Mesodermal cell (in vitro differentiated cells): ENCODE data around the gene KIF26B.

Source experiments
- H3K27ac ChIP-seq: 2 replicates; pipeline ENCODE4 v1.7.0; 2013; ENCODE audit warnings: mild to moderate bottlenecking, low read depth, low read length, moderate library complexity; ENCODE audit not compliant: severe bottlenecking
- H3K36me3 ChIP-seq: 2 replicates; pipeline ENCODE4 v1.7.1; 2013; ENCODE audit warnings: mild to moderate bottlenecking, low read length, moderate library complexity; ENCODE audit not compliant: control insufficient read depth, insufficient read depth
- H3K4me1 ChIP-seq: one replicate; pipeline ENCODE4 v1.7.1; 2013; ENCODE audit warnings: mild to moderate bottlenecking, low read length; ENCODE audit not compliant: insufficient read depth, control insufficient read depth, poor library complexity, severe bottlenecking
- H3K4me3 ChIP-seq: 2 replicates; pipeline ENCODE4 v1.7.0; 2013; ENCODE audit warnings: low read length, control low read depth, mild to moderate bottlenecking; ENCODE audit not compliant: insufficient read depth, poor library complexity, severe bottlenecking; ENCODE audit errors: extremely low read depth
- H3K9me3 ChIP-seq: 2 replicates; pipeline ENCODE4 v1.7.1; 2013; ENCODE audit warnings: mild to moderate bottlenecking, low read length, moderate library complexity; ENCODE audit not compliant: control insufficient read depth
- WGBS, 2 experiments: methylation state at CpG; one replicate each; pipeline ENCODE4 v1.1.5; 2013; ENCODE audit warnings: missing lambda C conversion rate in 2 of 2; ENCODE audit not compliant: insufficient coverage in 2 of 2; 5-methylcytosine and 5-hydroxymethylcytosine counted together

The KIF26B gene

GRCh38 chr1:245132771-245133170 lies 22.0 kb upstream of the KIF26B start:
- no peaks in the 10 kb centered on the region for H3K9me3 ChIP-seq
- no peaks in the 10 kb centered on the region for H3K4me1 ChIP-seq
- no peak overlapping the region for H3K27ac ChIP-seq
- no peaks in the 10 kb centered on the region for H3K36me3 ChIP-seq
- 93 to 98% methylated on average over 6 to 10 of the region's 11 CpGs for WGBS, 2 experiments
- H3K4me3 ChIP-seq = no peak overlapping the region

DNA sequence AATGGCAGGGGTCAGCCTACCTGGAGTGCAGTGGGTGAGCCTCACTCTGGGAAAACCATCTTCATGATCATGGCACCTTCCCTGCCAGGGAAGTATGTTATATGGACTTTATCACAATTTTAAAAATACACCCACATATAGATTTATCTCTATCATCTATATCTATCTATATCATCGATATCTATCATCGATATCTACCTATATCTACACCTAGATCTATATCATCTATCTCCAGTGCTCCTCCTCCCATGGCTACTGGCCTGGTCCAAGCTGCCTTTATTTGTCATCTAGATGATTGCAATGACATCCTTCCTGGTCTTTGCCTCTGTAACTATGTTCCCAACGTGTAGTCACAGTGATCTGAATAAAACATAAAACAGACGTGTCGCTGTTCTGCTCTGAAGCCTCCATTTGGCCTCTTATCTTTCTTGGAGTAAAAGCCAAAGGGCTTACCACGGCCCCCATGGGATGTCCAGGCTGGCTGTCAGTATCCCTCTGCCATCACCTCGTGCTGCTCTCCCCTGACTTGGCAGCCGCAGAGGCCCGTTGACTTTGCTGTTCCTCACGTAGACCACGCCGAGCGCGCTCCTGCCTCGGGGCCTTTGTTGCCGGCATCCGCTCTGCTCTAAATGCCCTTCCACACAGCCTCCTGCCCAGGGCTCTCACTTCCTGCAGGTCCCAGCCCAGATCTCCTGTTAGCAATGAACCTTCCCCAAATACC lies 20.6 kb upstream of the KIF26B start:
- WGBS, 2 experiments = 90 to 92% methylated on average over 17 of the region's 17 CpGs
- no peaks in the 10 kb centered on the region for H3K36me3 ChIP-seq
- H3K9me3 ChIP-seq = no peaks in the 10 kb centered on the region
- H3K4me3 ChIP-seq = no peak overlapping the region
- no peaks in the 10 kb centered on the region for H3K4me1 ChIP-seq
- no peak overlapping the region for H3K27ac ChIP-seq

- no peaks in the 10 kb centered on the region for H3K4me1 ChIP-seq
- H3K27ac ChIP-seq = no peak overlapping the region
- no peak overlapping the region for H3K4me3 ChIP-seq
- H3K9me3 ChIP-seq = no peaks in the 10 kb centered on the region
- 89 to 91% methylated on average over 16 to 17 of the region's 18 CpGs for WGBS, 2 experiments
- no peaks in the 10 kb centered on the region for H3K36me3 ChIP-seq
Measured at GRCh38 chr1:245142171-245142798, 12.5 kb upstream of the KIF26B start.

- Histone ChIP-seq H3K4me1 (no peaks in the 10 kb centered on the region), H3K9me3 (no peaks in the 10 kb centered on the region), H3K4me3 (no peak overlapping the region), H3K36me3 (no peaks in the 10 kb centered on the region), H3K27ac (no peak overlapping the region)
- 89 to 94% methylated on average over 14 of the region's 14 CpGs for WGBS, 2 experiments
Measured at GRCh38 chr1:245142976-245143375, 11.8 kb upstream of the KIF26B start.

DNA sequence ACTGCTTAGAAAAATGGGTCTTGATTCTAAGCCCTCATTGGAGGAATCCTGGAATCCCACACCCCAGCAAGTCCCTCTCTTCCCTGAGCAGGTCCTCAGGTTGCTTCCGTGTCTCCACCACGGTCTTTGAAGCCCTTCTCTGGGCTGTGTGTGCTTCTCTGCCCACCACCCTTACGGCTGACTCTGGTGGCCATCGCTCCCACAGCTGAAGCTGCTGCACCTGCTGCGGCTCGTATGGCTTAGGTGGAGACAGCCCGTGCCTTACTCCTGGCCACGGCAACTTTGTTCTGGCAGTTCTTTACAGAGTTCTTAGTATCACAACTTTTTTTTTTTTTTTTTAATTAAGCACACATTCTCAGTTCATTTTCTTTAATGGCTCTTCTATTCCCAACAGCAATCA lies 10.9 kb upstream of the KIF26B start:
- H3K27ac ChIP-seq = no peak overlapping the region
- H3K9me3 ChIP-seq = no peaks in the 10 kb centered on the region
- no peaks in the 10 kb centered on the region for H3K4me1 ChIP-seq
- no peaks in the 10 kb centered on the region for H3K36me3 ChIP-seq
- WGBS, 2 experiments = 89 to 91% methylated on average over 8 of the region's 8 CpGs
- no peak overlapping the region for H3K4me3 ChIP-seq

DNA sequence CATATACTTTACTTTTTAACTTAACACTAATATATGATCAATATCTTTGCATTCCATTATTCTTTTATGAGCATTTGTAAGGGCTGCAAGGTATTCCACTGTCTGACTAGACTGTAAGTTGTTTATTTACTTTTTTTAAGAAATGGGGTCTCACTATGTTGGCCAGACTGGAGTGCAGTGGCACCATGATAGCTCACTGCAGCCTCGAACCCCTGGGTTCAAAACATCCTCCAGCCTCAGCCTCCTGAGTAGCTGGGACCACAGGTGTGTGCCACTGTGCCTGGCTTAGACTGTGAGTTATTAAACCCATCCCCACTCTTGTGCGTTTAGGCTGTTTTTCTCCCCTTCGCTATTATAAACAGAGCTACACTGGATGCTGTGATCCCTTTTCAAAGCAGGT lies 6.7 kb upstream of the KIF26B start:
- WGBS, 2 experiments = 83 to 98% methylated on average over 3 of the region's 3 CpGs

GRCh38 chr1:245148861-245149260 lies 5.9 kb upstream of the KIF26B start:
- Histone ChIP-seq H3K9me3 (no peaks in the 10 kb centered on the region), H3K36me3 (no peaks in the 10 kb centered on the region), H3K4me3 (no peak overlapping the region), H3K4me1 (no peaks in the 10 kb centered on the region), H3K27ac (no peak overlapping the region)
- whole genome bisulfite sequencing, 2 experiments = 72 to 92% methylated on average over 6 to 7 of the region's 9 CpGs

More for the DNA sequence above, 6.7 kb upstream of the KIF26B start:
- Histone ChIP-seq H3K9me3 (no peaks in the 10 kb centered on the region), H3K27ac (no peak overlapping the region), H3K4me1 (no peaks in the 10 kb centered on the region), H3K4me3 (no peak overlapping the region), H3K36me3 (no peaks in the 10 kb centered on the region)

- 1 to 3% methylated on average over 20 to 24 of the region's 29 CpGs for WGBS, 2 experiments
- peak overlapping the region; percentile 61 for H3K4me3 ChIP-seq
- no peaks in the 10 kb centered on the region for H3K4me1 ChIP-seq
- no peak overlapping the region for H3K27ac ChIP-seq
- no peaks in the 10 kb centered on the region for H3K36me3 ChIP-seq
- H3K9me3 ChIP-seq = no peaks in the 10 kb centered on the region
Measured at GRCh38 chr1:245153081-245153551, 1.7 kb upstream of the KIF26B start.

- Histone ChIP-seq H3K4me1 (no peaks in the 10 kb centered on the region), H3K4me3 (peak overlapping the region; percentile 61), H3K27ac (peak overlapping the region; percentile 20), H3K36me3 (no peaks in the 10 kb centered on the region), H3K9me3 (no peaks in the 10 kb centered on the region)
- 1 to 2% methylated on average over 45 to 73 of the region's 76 CpGs for WGBS, 2 experiments
Measured at GRCh38 chr1:245153552-245154428, 995 bp upstream of the KIF26B start.

DNA sequence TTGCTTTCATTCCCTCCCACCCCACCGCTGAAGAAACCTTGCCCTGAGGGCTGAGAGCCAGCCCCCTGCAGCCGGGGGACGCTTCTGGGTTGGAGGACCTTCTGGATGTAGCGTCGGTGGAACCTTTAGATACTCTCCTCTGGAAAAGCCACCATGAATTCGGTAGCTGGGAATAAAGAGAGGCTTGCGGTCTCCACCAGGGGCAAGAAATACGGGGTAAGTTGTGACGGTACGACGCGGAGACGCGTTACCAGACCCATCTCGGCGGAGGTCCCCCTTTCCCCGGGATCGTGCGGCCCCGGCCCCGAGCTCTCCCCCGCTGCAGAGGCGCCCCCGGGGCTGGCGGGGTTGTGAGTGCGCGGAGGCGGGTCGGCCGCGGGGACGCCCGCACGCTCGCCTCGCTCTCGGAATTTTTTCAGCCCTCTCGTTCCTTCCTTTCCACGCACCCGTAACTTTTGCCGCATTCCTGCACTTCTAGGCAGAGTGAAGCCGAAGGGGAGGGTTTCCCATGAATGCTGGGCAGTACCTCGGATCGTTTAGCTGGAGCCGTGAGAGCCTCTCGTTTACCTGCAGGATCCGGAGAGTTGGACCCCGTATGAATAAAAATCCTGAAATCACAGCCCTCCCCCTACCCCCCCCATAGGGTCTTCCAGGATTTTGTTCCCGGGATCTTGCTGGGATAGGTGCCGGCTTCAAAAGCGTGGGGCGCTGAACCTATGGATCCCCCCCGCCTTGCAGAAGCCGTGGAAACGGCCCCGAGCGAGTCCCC lies 671 bp downstream of the KIF26B start:
- no peaks in the 10 kb centered on the region for H3K36me3 ChIP-seq
- WGBS, 2 experiments = 0 to 1% methylated on average over 41 to 47 of the region's 57 CpGs
- H3K27ac ChIP-seq = peak overlapping the region; percentile 37

More for the DNA sequence above, 671 bp downstream of the KIF26B start:
- Histone ChIP-seq H3K4me1 (no peaks in the 10 kb centered on the region), H3K4me3 (peak overlapping the region; percentile 61), H3K9me3 (no peaks in the 10 kb centered on the region)
